BLaER1 (cell line): ENCODE measurements around the gene PTPRA.
"Not testable (repeated sequence)": the region's sequence is repeated elsewhere in the genome, so short reads cannot be mapped to it uniquely, and the experiment has no call there.

ENCODE experiments used
- H3K27ac ChIP-seq: shearing (Covaris generic); formaldehyde crosslinking; 2 replicates; pipeline ENCODE4 v1.8.1; 2022
- H3K27me3 ChIP-seq: shearing (Covaris generic); formaldehyde crosslinking; 2 replicates; pipeline ENCODE4 v1.8.1; 2022
- H3K36me3 ChIP-seq: shearing (Covaris generic); formaldehyde crosslinking; 2 replicates; pipeline ENCODE4 v1.8.1; 2022
- H3K4me1 ChIP-seq: shearing (Covaris generic); formaldehyde crosslinking; 2 replicates; pipeline ENCODE4 v1.8.1; 2022
- H3K4me2 ChIP-seq: shearing (Covaris generic); formaldehyde crosslinking; 2 replicates; pipeline ENCODE4 v1.8.1; 2022
- H3K4me3 ChIP-seq: shearing (Covaris generic); formaldehyde crosslinking; 2 replicates; pipeline ENCODE4 v1.8.1; 2022
- H3K9ac ChIP-seq: shearing (Covaris generic); formaldehyde crosslinking; 2 replicates; pipeline ENCODE4 v1.8.1; 2022
- H3K9me3 ChIP-seq: shearing (Covaris generic); formaldehyde crosslinking; 2 replicates; pipeline ENCODE4 v1.8.1; 2022
- H4K20me1 ChIP-seq: shearing (Covaris generic); formaldehyde crosslinking; 2 replicates; pipeline ENCODE4 v1.8.1; 2022
- Cebpa-rat ChIP-seq: shearing (Covaris generic); IDR thresholded peaks from 2 replicates; pipeline ENCODE4 v1.8.1; 2022

PTPRA gene

GRCh38 chr20:2873010-2873746, at the start of gene PTPRA:
PTPRA (plus strand) TSS chr20:2873481; CDS start chr20:2964278, 90,797 bp downstream.
- Histone ChIP-seq H3K9me3 (no peaks in the 10 kb centered on the region), H3K4me1 (peaks cover 45% of the 10 kb centered on the region), H4K20me1 (peaks cover 41% of the 10 kb centered on the region), H3K27me3 (peaks cover 22% of the 10 kb centered on the region), H3K4me2 (peak within 1 kb of the TSS; percentile 88), H3K27ac (peak within 1 kb of the TSS; percentile 96), H3K36me3 (peaks cover 25% of the 10 kb centered on the region), H3K9ac (peak within 1 kb of the TSS; percentile 92), H3K4me3 (peak within 1 kb of the TSS; percentile 86)
- no peak for TF ChIP-seq Cebpa-rat

- no peak overlapping the region for H3K9ac ChIP-seq
- no peak overlapping the region for H3K4me3 ChIP-seq
- no peak for TF ChIP-seq Cebpa-rat
- 0 out of 2 replicates have a peak, but pooled peaks cover 4% of the 10 kb centered on the region for H3K9me3 ChIP-seq
- no peaks in the 10 kb centered on the region for H4K20me1 ChIP-seq
- H3K27ac ChIP-seq = no peak overlapping the region
- H3K4me1 ChIP-seq = peaks cover 36% of the 10 kb centered on the region
- no peaks in the 10 kb centered on the region for H3K27me3 ChIP-seq
- H3K36me3 ChIP-seq = no peaks in the 10 kb centered on the region
- H3K4me2 ChIP-seq = peak overlapping the region; percentile 67
These were observed 47.5 kb upstream of the PTPRA start for GRCh38 chr20:2825761-2826160.

DNA sequence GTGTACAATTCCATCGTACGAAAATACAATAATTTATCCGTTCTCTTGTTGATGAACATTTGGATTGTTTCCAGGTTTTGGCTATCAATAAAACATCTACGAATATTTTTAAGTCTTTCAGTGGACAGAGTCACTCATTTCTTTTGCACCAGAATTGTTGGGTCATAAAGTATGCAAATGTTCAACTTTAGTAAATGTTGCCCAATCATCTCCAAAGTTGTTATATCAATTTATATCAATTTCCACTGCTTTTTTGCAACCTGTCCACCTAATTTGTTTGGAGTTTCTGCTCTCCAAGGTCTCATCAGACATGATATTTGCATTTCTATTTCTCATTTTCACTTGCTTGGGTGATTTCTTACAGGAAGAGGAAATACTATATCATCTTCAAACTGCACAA, 46.6 kb upstream of the PTPRA start:
- Histone ChIP-seq H3K27ac (no peak overlapping the region), H3K36me3 (no peaks in the 10 kb centered on the region), H3K9me3 (0 out of 2 replicates have a peak, but pooled peaks cover 4% of the 10 kb centered on the region), H3K9ac (no peak overlapping the region), H3K4me1 (peaks cover 29% of the 10 kb centered on the region), H3K4me3 (no peak overlapping the region), H4K20me1 (no peaks in the 10 kb centered on the region), H3K4me2 (peak overlapping the region; percentile 67), H3K27me3 (no peaks in the 10 kb centered on the region)
- no peak for TF ChIP-seq Cebpa-rat

GRCh38 chr20:2829376-2829775, 43.9 kb upstream of the PTPRA start:
- Histone ChIP-seq H3K36me3 (no peaks in the 10 kb centered on the region), H3K27me3 (no peaks in the 10 kb centered on the region), H3K27ac (no peak overlapping the region), H3K4me1 (peaks cover 21% of the 10 kb centered on the region), H3K9ac (no peak overlapping the region), H3K4me3 (no peak overlapping the region), H3K4me2 (no peak overlapping the region), H3K9me3 (0 out of 2 replicates have a peak, but pooled peaks cover 4% of the 10 kb centered on the region), H4K20me1 (no peaks in the 10 kb centered on the region)
- no peak for TF ChIP-seq Cebpa-rat

- not testable (repeated sequence) for H3K9me3 ChIP-seq, H3K27ac ChIP-seq, H3K4me2 ChIP-seq, H4K20me1 ChIP-seq, H3K9ac ChIP-seq, H3K27me3 ChIP-seq, H3K36me3 ChIP-seq, H3K4me3 ChIP-seq
- H3K4me1 ChIP-seq = peaks cover 14% of the 10 kb centered on the region
These were observed 42.1 kb upstream of the PTPRA start for GRCh38 chr20:2831206-2831605.

DNA sequence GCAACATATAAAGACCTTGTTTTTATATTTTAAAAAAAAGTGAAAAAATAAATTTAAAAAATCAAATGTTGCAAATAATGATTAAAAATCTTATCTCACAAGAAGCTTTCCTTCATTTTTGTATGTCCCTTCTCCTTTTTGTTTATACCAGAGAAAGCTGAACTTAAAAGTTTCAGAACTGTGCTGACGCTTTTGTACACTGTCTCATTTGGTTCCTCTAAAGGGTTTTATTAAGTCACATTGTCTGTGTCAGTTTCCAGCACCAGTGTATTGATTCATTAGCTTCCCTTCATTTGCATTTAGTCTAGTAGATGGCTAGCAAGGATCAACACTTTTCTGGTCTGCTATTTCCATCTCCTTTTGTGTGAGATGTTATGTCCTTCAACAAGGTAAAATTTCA, 39.5 kb upstream of the PTPRA start:
- no peak overlapping the region for H3K4me2 ChIP-seq
- H3K9me3 ChIP-seq = no peaks in the 10 kb centered on the region
- H3K27me3 ChIP-seq = no peaks in the 10 kb centered on the region
- H3K36me3 ChIP-seq = peaks cover 13% of the 10 kb centered on the region; the same call in 1 of the 2 replicates
- peaks cover 15% of the 10 kb centered on the region for H3K4me1 ChIP-seq
- no peak overlapping the region for H3K27ac ChIP-seq
- TF ChIP-seq Cebpa-rat = no peak
- H4K20me1 ChIP-seq = no peaks in the 10 kb centered on the region
- H3K4me3 ChIP-seq = no peak overlapping the region
- H3K9ac ChIP-seq = no peak overlapping the region

- no peak overlapping the region for H3K4me3 ChIP-seq
- H3K27me3 ChIP-seq = no peaks in the 10 kb centered on the region
- H4K20me1 ChIP-seq = no peaks in the 10 kb centered on the region
- no peak for TF ChIP-seq Cebpa-rat
- no peak overlapping the region for H3K4me2 ChIP-seq
- H3K4me1 ChIP-seq = peaks cover 23% of the 10 kb centered on the region
- no peak overlapping the region for H3K27ac ChIP-seq
- H3K36me3 ChIP-seq = peaks cover 13% of the 10 kb centered on the region; the same call in 1 of the 2 replicates
- no peak overlapping the region for H3K9ac ChIP-seq
- no peaks in the 10 kb centered on the region for H3K9me3 ChIP-seq
These were observed 38.7 kb upstream of the PTPRA start for GRCh38 chr20:2834401-2835110.

- H3K9ac ChIP-seq = no peak overlapping the region
- no peaks in the 10 kb centered on the region for H3K9me3 ChIP-seq
- peaks cover 31% of the 10 kb centered on the region for H3K4me1 ChIP-seq
- H3K4me2 ChIP-seq = no peak overlapping the region
- H4K20me1 ChIP-seq = no peaks in the 10 kb centered on the region
- peaks cover 13% of the 10 kb centered on the region; the same call in 1 of the 2 replicates for H3K36me3 ChIP-seq
- TF ChIP-seq Cebpa-rat = no peak
- H3K27me3 ChIP-seq = no peaks in the 10 kb centered on the region
- no peak overlapping the region for H3K27ac ChIP-seq
- H3K4me3 ChIP-seq = no peak overlapping the region
These were observed 37.9 kb upstream of the PTPRA start for GRCh38 chr20:2835331-2835796.

DNA sequence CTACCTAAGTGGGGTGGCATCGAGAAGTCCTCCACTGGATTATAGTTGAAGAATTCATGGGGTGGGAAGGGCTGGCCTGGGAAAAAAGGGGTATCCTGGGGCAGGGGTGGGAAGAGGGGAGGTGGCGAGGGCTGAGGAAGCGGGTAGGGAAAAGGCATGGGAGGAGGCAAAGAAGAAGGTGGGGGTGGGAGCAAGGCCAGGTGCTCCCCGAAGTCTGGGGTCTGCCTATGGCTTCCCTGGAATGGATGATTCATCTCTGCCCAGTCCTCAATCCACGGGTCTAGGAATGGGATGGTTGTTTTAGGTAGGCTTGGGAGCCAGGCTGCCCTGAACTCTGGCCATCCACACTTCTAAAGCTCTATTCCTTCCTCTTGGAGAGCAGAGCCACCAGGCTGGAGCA, 37.2 kb upstream of the PTPRA start:
- peaks cover 13% of the 10 kb centered on the region; the same call in 1 of the 2 replicates for H3K36me3 ChIP-seq
- H3K4me2 ChIP-seq = no peak overlapping the region
- H4K20me1 ChIP-seq = no peaks in the 10 kb centered on the region
- no peaks in the 10 kb centered on the region for H3K27me3 ChIP-seq
- peaks cover 32% of the 10 kb centered on the region for H3K4me1 ChIP-seq
- no peak overlapping the region for H3K4me3 ChIP-seq
- no peaks in the 10 kb centered on the region for H3K9me3 ChIP-seq
- no peak for TF ChIP-seq Cebpa-rat
- H3K9ac ChIP-seq = no peak overlapping the region
- H3K27ac ChIP-seq = no peak overlapping the region
